H1 (cell line): Measurements from ENCODE around the gene SEC24C. TPM values are rescaled to one million over a fixed set of nuclear protein-coding genes. Genes with fewer than 3 reads are reported as not detected.

Experiments
- ATF3 ChIP-seq: IDR thresholded peaks from 2 replicates; pipeline ENCODE4 v1.6.1; 2011; ENCODE audit warnings: low read depth, mild to moderate bottlenecking, low read length; ENCODE audit not compliant: insufficient read depth
- BRCA1 ChIP-seq: IDR thresholded peaks from 2 replicates; pipeline ENCODE4 v1.6.1; 2012; ENCODE audit warnings: low read depth, low read length, improper control_type of control experiment
- GABPA ChIP-seq: IDR thresholded peaks from 2 replicates; pipeline ENCODE4 v1.6.1; 2011; ENCODE audit warnings: mild to moderate bottlenecking, low read length, moderate library complexity, borderline replicate concordance; ENCODE audit not compliant: insufficient read depth
- GTF2F1 ChIP-seq: IDR thresholded peaks from 2 replicates; pipeline ENCODE4 v1.6.1; 2012; ENCODE audit warnings: low read depth, low read length, improper control_type of control experiment, borderline replicate concordance
- KDM1A ChIP-seq: fragments of 200-600, 300-600 bp; sonication (generic); IDR thresholded peaks from 2 replicates; pipeline ENCODE4 v1.7.1; 2016; ENCODE audit warnings: mild to moderate bottlenecking, low read length, borderline replicate concordance
- KDM4A ChIP-seq: IDR thresholded peaks from one replicate; pipeline ENCODE4 v1.7.1; 2012; ENCODE audit warnings: low read depth, mild to moderate bottlenecking, moderate library complexity, low read length, inconsistent platforms; ENCODE audit not compliant: severe bottlenecking
- KDM5A ChIP-seq: fragments of 200-600 bp; IDR thresholded peaks from 2 replicates; pipeline ENCODE4 v1.7.1; 2012; ENCODE audit warnings: mild to moderate bottlenecking, low read length, inconsistent platforms, mixed read lengths
- MAFK ChIP-seq: IDR thresholded peaks from 2 replicates; pipeline ENCODE4 v1.6.1; 2012; ENCODE audit warnings: low read depth, mild to moderate bottlenecking, improper control_type of control experiment, low read length
- MAX ChIP-seq: IDR thresholded peaks from 2 replicates; pipeline ENCODE4 v1.6.1; 2012; ENCODE audit warnings: inconsistent platforms
- NANOG ChIP-seq: IDR thresholded peaks from 2 replicates; pipeline ENCODE4 v1.6.1; 2011; ENCODE audit warnings: low read length, low read depth, mild to moderate bottlenecking, inconsistent platforms; ENCODE audit not compliant: insufficient read depth, poor library complexity, severe bottlenecking
- POLR2AphosphoS5 ChIP-seq: IDR thresholded peaks from 2 replicates; pipeline ENCODE4 v1.6.1; 2011; ENCODE audit warnings: low read depth, low read length
- POU5F1 ChIP-seq: IDR thresholded peaks from 2 replicates; pipeline ENCODE4 v1.6.1; 2011; ENCODE audit warnings: low read depth, mild to moderate bottlenecking, low read length, moderate library complexity
- RBBP5 ChIP-seq: IDR thresholded peaks from 2 replicates; pipeline ENCODE4 v1.7.1; 2012; ENCODE audit warnings: low read depth, mild to moderate bottlenecking, inconsistent platforms, low read length, moderate library complexity, borderline replicate concordance
- SIN3A ChIP-seq, 2 experiments: IDR thresholded peaks in 1 of 2; conservative IDR thresholded peaks in 1 of 2; 2 replicates each; pipeline ENCODE4 v1.6.1; 2011 to 2012; ENCODE audit warnings: low read length in 2 of 2, improper control_type of control experiment in 1 of 2, low read depth in 1 of 2, mild to moderate bottlenecking in 1 of 2
- SIRT6 ChIP-seq: IDR thresholded peaks from one replicate; pipeline ENCODE4 v1.7.1; 2012; ENCODE audit warnings: low read length, inconsistent platforms
- SP4 ChIP-seq: IDR thresholded peaks from 2 replicates; pipeline ENCODE4 v1.6.1; 2012; ENCODE audit warnings: low read length, inconsistent platforms
- TAF1 ChIP-seq: IDR thresholded peaks from 2 replicates; pipeline ENCODE4 v1.6.1; 2011; ENCODE audit warnings: mild to moderate bottlenecking, low read depth, low read length
- TBP ChIP-seq: IDR thresholded peaks from 2 replicates; pipeline ENCODE4 v1.6.1; 2011; ENCODE audit warnings: low read depth, low read length, improper control_type of control experiment
- USF2 ChIP-seq: IDR thresholded peaks from 2 replicates; pipeline ENCODE4 v1.6.1; 2011; ENCODE audit warnings: low read length, improper control_type of control experiment
- YY1 ChIP-seq: IDR thresholded peaks from 2 replicates; pipeline ENCODE4 v1.6.1; 2011; ENCODE audit warnings: low read depth, mild to moderate bottlenecking, low read length
- polyA plus RNA-seq, 7 experiments: library from polyadenylated mRNA; depleted of rRNA in 3 of 7; stranded (reverse) in 5 of 7; unstranded in 2 of 7; fragments of >200 nt in 5 of 7; fragments of 200-250 nt in 2 of 7; gene quantifications; 1 replicate in 5 of 7; 2 replicates in 1 of 7; 4 replicates in 1 of 7; pipeline versions ENCODE4 v1.2.1 to v1.2.3, GENCODE V29; 2011 to 2013; ENCODE audit warnings: missing spikeins in 2 of 7, mixed read lengths in 2 of 7
- total RNA-seq: library from RNA; stranded (reverse); fragmentation: NEBNext Ultra II Directional; extraction: Animal tissue kit (Norgen Biotek cat#: 25700); gene quantifications from 2 replicates; pipeline ENCODE4 v1.2.1, GENCODE V29; 2021

The SEC24C gene
- total and polyA plus RNA-seq, 2 of the 8 experiments (the other 6 are each of a cell fraction or from before 2014, with no cell fraction given) = 63.2 to 67.4 TPM

GRCh38 chr10:73772281-73773151 lies 28.3 kb downstream of the SEC24C start (continued):
- TF ChIP-seq SIRT6 = no peak
- no peak for TF ChIP-seq USF2
- TF ChIP-seq SP4 = 0 out of 2 replicates have a peak, but pooled peaks have one; percentile 76
- TF ChIP-seq POLR2AphosphoS5 = peak; percentile 53; the same call in 1 of the 2 replicates
- TF ChIP-seq MAFK = no peak
- TF ChIP-seq SIN3A (conservative IDR thresholded peaks at IDR 0.05 in 1 of 2, IDR thresholded peaks at IDR 0.05 in 1 of 2; ENCODE audit: low read depth in 1 of 2, low read length in 2 of 2) = peak; percentile 23 to 71; a peak in 1 of 4 replicates
- 0 out of 2 replicates have a peak, but pooled peaks have one; percentile 31 for TF ChIP-seq KDM5A
- TF ChIP-seq GABPA = no peak
- TF ChIP-seq RBBP5 = peak; percentile 88; the same call in 1 of the 2 replicates
- TF ChIP-seq MAX = peak; percentile 48; the same call in 1 of the 2 replicates
- no peak for TF ChIP-seq BRCA1
- peak; percentile 95 for TF ChIP-seq KDM4A
- TF ChIP-seq KDM1A = peak; percentile 24; the same call in 1 of the 2 replicates
- no peak for TF ChIP-seq POU5F1
- no peak for TF ChIP-seq GTF2F1
- TF ChIP-seq TAF1 = peak; percentile 63; the same call in 1 of the 2 replicates
- TF ChIP-seq YY1 = peak; percentile 79
- no peak for TF ChIP-seq NANOG
- peak; percentile 54; the same call in 1 of the 2 replicates for TF ChIP-seq TBP
- TF ChIP-seq ATF3 = 0 out of 2 replicates have a peak, but pooled peaks have one; percentile 11
